ENCODE measurements around the gene TLCD5.
A peak's percentile ranks its signal among the peaks of the same experiment; 100 is the strongest.

The TLCD5 gene

GRCh38 chr11:120331301-120331996 is 6.3 kb downstream of the TLCD5 start:
- TF ChIP-seq CTCF (IDR thresholded peaks at IDR 0.05; ENCODE audit: low read depth, low read length, missing control alignments): no peak
- no peak overlapping the region for H3K4me3 ChIP-seq (ENCODE audit: low read depth, low read length)
- no peak for DNase-seq (ENCODE audit: low read depth)

- no peak overlapping the region for H3K4me3 ChIP-seq (ENCODE audit: low read depth, low read length)
- TF ChIP-seq CTCF (IDR thresholded peaks at IDR 0.05; ENCODE audit: low read depth, low read length, missing control alignments): no peak
- DNase-seq (ENCODE audit: low read depth): no peak
These were observed 8.0 kb downstream of the TLCD5 start for GRCh38 chr11:120332822-120333716.

- H3K4me3 ChIP-seq (ENCODE audit: low read depth, low read length): no peak overlapping the region
- no peak for TF ChIP-seq CTCF (IDR thresholded peaks at IDR 0.05; ENCODE audit: low read depth, low read length, missing control alignments)
- no peak for DNase-seq (ENCODE audit: low read depth)
These were observed 8.7 kb downstream of the TLCD5 start for GRCh38 chr11:120333801-120334200.

- H3K4me3 ChIP-seq (ENCODE audit: low read depth, low read length): no peak overlapping the region
- TF ChIP-seq CTCF (IDR thresholded peaks at IDR 0.05; ENCODE audit: low read depth, low read length, missing control alignments): no peak
- no peak for DNase-seq (ENCODE audit: low read depth)
These were observed 9.2 kb downstream of the TLCD5 start for GRCh38 chr11:120334332-120334731.

DNA sequence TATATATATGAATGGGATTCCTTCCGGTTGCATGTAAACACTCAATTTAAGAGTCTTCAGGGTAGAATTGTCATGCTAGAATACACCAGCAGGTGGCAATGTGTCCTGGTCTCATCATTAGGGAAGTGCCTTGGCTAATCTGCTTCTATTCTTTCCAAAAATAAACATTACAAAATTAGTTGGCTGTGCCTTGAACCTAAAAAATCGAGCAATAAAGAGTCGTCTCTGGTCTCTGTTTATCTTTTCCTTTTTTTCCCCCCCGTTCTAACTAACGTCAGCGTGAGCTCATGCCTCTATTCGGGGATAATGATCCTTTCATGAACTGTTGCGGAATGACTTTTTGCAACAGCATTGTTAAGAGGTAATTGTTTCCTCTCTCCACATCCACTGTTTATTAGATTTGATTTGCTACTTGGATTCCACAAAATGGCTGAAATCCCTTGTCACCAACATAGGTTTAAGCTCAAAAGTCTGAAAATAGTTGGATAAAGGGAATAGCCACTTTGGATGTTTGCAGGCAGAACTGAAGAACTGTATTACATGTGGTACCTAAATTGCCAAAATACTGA is 9.9 kb downstream of the TLCD5 start:
- TF ChIP-seq CTCF (IDR thresholded peaks at IDR 0.05; ENCODE audit: low read depth, low read length, missing control alignments): peak; percentile 75
- H3K4me3 ChIP-seq (ENCODE audit: low read depth, low read length): peak overlapping the region; percentile 28; the same call in 1 of the 2 replicates
- DNase-seq (ENCODE audit: low read depth): peak; percentile 69

DNA sequence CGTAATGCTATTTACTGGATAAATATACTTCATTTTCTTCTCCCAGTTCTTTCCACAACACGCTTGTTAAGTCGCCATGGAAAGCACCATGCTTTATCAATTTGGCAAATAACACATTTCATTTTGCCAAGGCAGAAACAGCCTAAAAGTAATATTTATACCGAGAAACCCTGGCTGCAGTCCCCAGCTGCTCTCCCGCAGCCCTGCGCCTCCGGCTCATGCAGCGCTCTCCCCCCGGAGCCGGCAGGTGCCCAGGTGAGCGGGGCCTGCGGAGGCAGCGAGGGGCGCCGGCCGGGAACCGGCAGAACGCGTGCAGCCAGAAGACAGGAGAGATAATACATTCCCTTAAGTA is 10.4 kb downstream of the TLCD5 start:
- DNase-seq (ENCODE audit: low read depth): no peak
- TF ChIP-seq CTCF (IDR thresholded peaks at IDR 0.05; ENCODE audit: low read depth, low read length, missing control alignments): no peak
- peak overlapping the region; percentile 98 for H3K4me3 ChIP-seq (ENCODE audit: low read depth, low read length)

All from GM12864 (cell line).